Karpas-422 (cell line): ENCODE results near the gene NR3C1. TPM values are rescaled to one million over a fixed set of nuclear protein-coding genes. Genes with fewer than 3 reads are reported as not detected.

ENCODE experiments used
- DNase-seq: peaks from one replicate; pipeline ENCODE4 v3.0.0-alpha.2; 2015
- H2AFZ ChIP-seq: fragments of 200-600 bp; sonication (generic); 2 replicates; pipeline ENCODE4 v1.6.1; 2014; ENCODE audit warnings: antibody characterized with exemption, low read length, mixed read lengths
- H3K27ac ChIP-seq: fragments of 200-600 bp; sonication (generic); 2 replicates; pipeline ENCODE4 v1.5.1; 2014; ENCODE audit warnings: mild to moderate bottlenecking, low read length, moderate library complexity
- H3K27me3 ChIP-seq: fragments of 200-600 bp; sonication (generic); 2 replicates; pipeline ENCODE4 v1.6.1; 2014; ENCODE audit warnings: low read length, mixed read lengths
- H3K36me3 ChIP-seq: fragments of 200-600 bp; sonication (generic); 2 replicates; pipeline ENCODE4 v1.6.1; 2014; ENCODE audit warnings: low read length, mixed read lengths; ENCODE audit not compliant: insufficient read depth
- H3K4me1 ChIP-seq: fragments of 200-600 bp; sonication (generic); 2 replicates; pipeline ENCODE4 v1.6.1; 2014; ENCODE audit warnings: mild to moderate bottlenecking, low read length, mixed read lengths
- H3K4me2 ChIP-seq: fragments of 200-600 bp; sonication (generic); 2 replicates; pipeline ENCODE4 v1.6.1; 2014; ENCODE audit warnings: low read length, low read depth, mild to moderate bottlenecking; ENCODE audit not compliant: poor library complexity, severe bottlenecking
- H3K4me3 ChIP-seq: fragments of 200-600 bp; sonication (generic); 2 replicates; pipeline ENCODE4 v1.5.1; 2014; ENCODE audit warnings: mild to moderate bottlenecking, antibody characterized with exemption, low read length, mixed read lengths
- H3K79me2 ChIP-seq: fragments of 200-600 bp; sonication (generic); 2 replicates; pipeline ENCODE4 v1.6.1; 2014; ENCODE audit warnings: mild to moderate bottlenecking, low read length, mixed read lengths
- H3K9ac ChIP-seq: fragments of 200-600 bp; sonication (generic); 2 replicates; pipeline ENCODE4 v1.6.0; 2014; ENCODE audit warnings: low read length
- H3K9me2 ChIP-seq: fragments of 200-600 bp; sonication (generic), shearing (Covaris generic); replicated peaks from 2 replicates; pipeline ENCODE4 v1.6.0; 2014; ENCODE audit warnings: mild to moderate bottlenecking, low read length, moderate library complexity; ENCODE audit not compliant: insufficient read depth
- H3K9me3 ChIP-seq: fragments of 300-700, 200-600 bp; sonication (generic); 2 replicates; pipeline ENCODE4 v1.6.1; 2014; ENCODE audit warnings: low read length, mixed read lengths
- H4K20me1 ChIP-seq: fragments of 200-600 bp; sonication (generic); 2 replicates; pipeline ENCODE4 v1.6.1; 2014; ENCODE audit warnings: mild to moderate bottlenecking, antibody characterized with exemption, low read length, low read depth; ENCODE audit not compliant: insufficient read depth
- total RNA-seq: library from RNA; depleted of rRNA; stranded (reverse); fragments of >200 nt; shearing (Covaris generic); gene quantifications from 2 replicates; pipeline ENCODE4 v1.2.3, GENCODE V29; 2014; ENCODE audit warnings: low replicate concordance

Gene NR3C1
- total RNA-seq, 1 experiment from 2014 or later: 364 TPM

DNA sequence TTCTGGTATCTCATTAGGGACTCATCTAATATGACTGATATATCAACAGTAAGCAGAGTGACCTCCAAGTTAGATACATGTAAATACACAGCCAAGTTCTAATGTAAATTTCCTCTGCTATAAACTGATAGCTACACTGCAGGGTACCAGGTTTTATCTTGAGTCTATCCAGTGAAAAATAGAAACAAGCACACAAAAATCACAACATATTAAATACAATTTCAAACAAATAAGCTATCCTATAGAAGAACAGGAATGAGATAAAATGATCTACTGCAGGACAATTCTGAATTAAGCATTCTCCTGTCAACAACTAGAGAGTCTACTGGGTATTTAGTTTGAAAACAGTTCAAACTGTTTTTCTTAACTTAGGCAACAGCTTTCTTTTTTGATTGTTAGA, 42.7 kb downstream of the NR3C1 start:
- peaks cover 100% of the 10 kb centered on the region for H3K79me2 ChIP-seq
- peak overlapping the region; percentile 9 for H3K4me2 ChIP-seq
- no peaks in the 10 kb centered on the region for H3K9me3 ChIP-seq
- peaks cover 9% of the 10 kb centered on the region; the same call in 1 of the 2 replicates for H3K36me3 ChIP-seq
- H4K20me1 ChIP-seq: peaks cover 78% of the 10 kb centered on the region
- no peak overlapping the region for H3K9ac ChIP-seq
- no peak for DNase-seq
- H3K27me3 ChIP-seq: no peaks in the 10 kb centered on the region
- peaks cover 94% of the 10 kb centered on the region for H3K4me1 ChIP-seq
- H3K9me2 ChIP-seq: no peaks in the 10 kb centered on the region
- no peak overlapping the region for H2AFZ ChIP-seq
- H3K27ac ChIP-seq: peak overlapping the region; percentile 36
- no peak overlapping the region for H3K4me3 ChIP-seq

DNA sequence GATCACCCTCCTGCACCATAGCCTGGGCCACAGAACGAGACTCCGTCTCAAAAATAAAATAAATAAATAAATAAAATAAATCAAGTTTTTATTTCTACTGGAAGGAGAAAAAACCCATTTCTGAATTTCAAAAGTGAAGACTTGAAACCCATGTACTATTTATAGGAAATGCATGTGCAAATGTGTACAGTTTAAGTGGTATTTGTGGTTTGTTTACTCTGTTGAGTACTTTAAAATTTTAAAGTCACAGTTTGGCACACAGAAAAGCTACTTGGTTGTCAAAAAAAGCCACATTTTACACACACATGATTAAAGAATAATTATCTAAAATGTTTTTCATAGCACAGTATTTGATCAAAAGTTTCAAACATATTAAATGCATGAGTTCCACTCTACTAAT, 43.6 kb downstream of the NR3C1 start:
- DNase-seq: no peak
- Histone ChIP-seq H3K4me1 (peaks cover 93% of the 10 kb centered on the region), H3K4me3 (no peak overlapping the region), H3K36me3 (peaks cover 7% of the 10 kb centered on the region; the same call in 1 of the 2 replicates), H3K27me3 (no peaks in the 10 kb centered on the region), H3K9me3 (no peaks in the 10 kb centered on the region), H3K9me2 (no peaks in the 10 kb centered on the region), H3K27ac (peak overlapping the region; percentile 36), H3K9ac (no peak overlapping the region), H4K20me1 (peaks cover 74% of the 10 kb centered on the region), H3K79me2 (peaks cover 100% of the 10 kb centered on the region), H3K4me2 (no peak overlapping the region), H2AFZ (no peak overlapping the region)

DNA sequence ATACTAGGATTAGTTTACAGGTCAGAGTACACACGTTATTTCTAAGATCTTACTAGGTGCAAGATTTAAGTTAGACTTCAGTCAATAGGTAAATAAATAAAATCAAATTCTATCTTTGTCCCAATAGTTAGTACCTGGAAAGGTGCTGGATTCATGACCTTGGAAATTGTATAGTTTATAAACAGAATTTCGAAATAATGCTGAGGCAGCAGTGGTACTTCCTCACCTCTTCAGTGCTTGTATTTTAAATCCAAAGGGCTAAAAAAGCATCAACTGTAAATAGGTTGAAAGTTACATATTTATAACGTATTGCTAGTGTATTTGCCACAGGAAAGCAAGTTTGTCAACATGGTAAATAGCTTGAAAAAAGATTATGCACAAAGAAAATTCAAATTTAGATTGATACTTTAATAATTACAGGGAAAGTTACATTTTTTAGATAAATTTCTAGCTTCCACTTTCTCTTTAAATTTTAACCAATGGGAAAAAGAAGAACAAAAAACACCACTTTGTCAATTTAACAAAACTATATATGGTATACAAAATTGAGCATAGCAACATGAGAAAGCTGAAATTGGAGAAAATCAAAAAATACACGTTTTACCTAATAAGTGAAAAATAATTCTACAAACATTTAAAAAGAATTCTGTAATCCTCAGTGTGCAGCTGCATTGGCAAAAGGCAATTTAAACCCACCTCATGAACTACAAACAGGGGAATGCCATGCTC, 46.5 kb downstream of the NR3C1 start:
- Histone ChIP-seq H3K79me2 (peaks cover 100% of the 10 kb centered on the region), H3K36me3 (peaks cover 19% of the 10 kb centered on the region; the same call in 1 of the 2 replicates), H3K27ac (no peak overlapping the region), H3K4me3 (no peak overlapping the region), H3K4me1 (peaks cover 92% of the 10 kb centered on the region), H3K9ac (no peak overlapping the region), H3K4me2 (no peak overlapping the region), H3K9me2 (no peaks in the 10 kb centered on the region), H4K20me1 (peaks cover 66% of the 10 kb centered on the region), H3K9me3 (no peaks in the 10 kb centered on the region), H2AFZ (no peak overlapping the region), H3K27me3 (no peaks in the 10 kb centered on the region)
- DNase-seq: no peak

DNA sequence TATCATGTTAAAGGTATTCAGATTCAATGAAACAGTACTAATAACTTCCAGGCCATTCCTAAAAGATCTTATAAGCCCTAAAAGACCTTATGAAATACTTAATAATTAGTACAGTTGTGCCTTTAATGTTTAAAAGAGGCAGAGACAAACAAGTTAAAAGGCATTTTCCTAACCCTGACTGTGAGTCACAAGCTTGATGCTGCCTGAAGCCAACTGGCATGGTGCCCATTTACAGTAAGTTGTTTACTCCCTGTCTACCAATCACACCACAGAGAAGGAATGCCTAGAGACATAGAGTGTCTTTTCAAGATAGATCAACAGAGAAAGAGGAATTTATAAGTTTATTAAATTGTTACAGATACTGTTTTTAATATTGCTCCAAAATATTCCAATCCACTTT, 47.8 kb downstream of the NR3C1 start:
- H3K27ac ChIP-seq: peak overlapping the region; percentile 23; the same call in 1 of the 2 replicates

DNA sequence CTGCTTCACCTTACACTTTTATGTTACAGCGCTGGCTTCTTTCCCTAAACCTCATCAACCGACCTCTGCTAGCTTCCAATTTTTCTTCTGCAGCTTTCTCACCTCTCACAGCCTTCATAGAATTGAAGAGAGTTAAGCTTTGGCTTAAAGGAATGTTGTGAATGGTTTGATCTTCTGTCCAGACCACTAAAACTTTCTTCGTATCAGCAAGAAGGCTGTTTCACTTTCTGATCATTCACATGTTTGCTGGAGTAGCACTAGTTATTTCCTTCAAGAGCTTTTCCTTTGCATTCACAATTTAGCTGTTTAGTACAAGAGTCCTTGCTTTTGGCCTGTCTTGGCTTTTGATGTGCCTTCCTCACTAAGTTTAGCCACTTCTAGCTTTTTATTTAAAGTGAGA, 49.5 kb downstream of the NR3C1 start:
- peak overlapping the region; percentile 3 for H3K4me2 ChIP-seq
- no peak for DNase-seq
- H3K27me3 ChIP-seq: no peaks in the 10 kb centered on the region
- peak overlapping the region; percentile 5; the same call in 1 of the 2 replicates for H3K27ac ChIP-seq
- H3K9me3 ChIP-seq: no peaks in the 10 kb centered on the region
- peaks cover 100% of the 10 kb centered on the region for H3K79me2 ChIP-seq
- no peak overlapping the region for H3K9ac ChIP-seq
- peaks cover 66% of the 10 kb centered on the region for H4K20me1 ChIP-seq
- no peak overlapping the region for H2AFZ ChIP-seq
- peaks cover 29% of the 10 kb centered on the region for H3K36me3 ChIP-seq
- H3K4me1 ChIP-seq: peaks cover 97% of the 10 kb centered on the region
- no peaks in the 10 kb centered on the region for H3K9me2 ChIP-seq
- no peak overlapping the region for H3K4me3 ChIP-seq

More for the DNA sequence above, 47.8 kb downstream of the NR3C1 start:
- Histone ChIP-seq H3K9me3 (no peaks in the 10 kb centered on the region), H3K79me2 (peaks cover 100% of the 10 kb centered on the region), H4K20me1 (peaks cover 63% of the 10 kb centered on the region), H3K9me2 (no peaks in the 10 kb centered on the region), H3K27me3 (no peaks in the 10 kb centered on the region), H2AFZ (no peak overlapping the region), H3K9ac (no peak overlapping the region), H3K36me3 (peaks cover 26% of the 10 kb centered on the region; the same call in 1 of the 2 replicates), H3K4me3 (no peak overlapping the region), H3K4me2 (no peak overlapping the region), H3K4me1 (peaks cover 93% of the 10 kb centered on the region)
- no peak for DNase-seq

DNA sequence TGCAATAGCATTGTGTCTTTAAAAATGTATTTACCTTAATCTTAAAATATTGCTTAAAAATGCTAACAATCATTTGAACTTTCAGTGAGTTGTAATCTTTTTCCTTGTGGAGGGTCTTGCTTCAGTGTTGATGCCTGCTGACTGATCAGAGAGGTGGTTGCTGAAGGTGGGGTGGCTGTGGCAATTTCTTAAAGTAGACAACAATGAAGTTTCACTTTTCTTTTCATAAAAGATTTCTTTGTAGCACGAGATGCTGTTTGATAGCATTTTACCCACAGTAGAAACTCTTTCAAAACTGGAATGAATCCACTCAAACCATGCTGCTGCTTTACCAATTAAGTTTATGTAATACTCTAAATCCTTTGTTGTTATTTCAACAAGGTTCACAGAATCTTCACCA, 50.8 kb downstream of the NR3C1 start:
- H3K9ac ChIP-seq: no peak overlapping the region
- DNase-seq: no peak
- no peak overlapping the region for H3K4me2 ChIP-seq

DNA sequence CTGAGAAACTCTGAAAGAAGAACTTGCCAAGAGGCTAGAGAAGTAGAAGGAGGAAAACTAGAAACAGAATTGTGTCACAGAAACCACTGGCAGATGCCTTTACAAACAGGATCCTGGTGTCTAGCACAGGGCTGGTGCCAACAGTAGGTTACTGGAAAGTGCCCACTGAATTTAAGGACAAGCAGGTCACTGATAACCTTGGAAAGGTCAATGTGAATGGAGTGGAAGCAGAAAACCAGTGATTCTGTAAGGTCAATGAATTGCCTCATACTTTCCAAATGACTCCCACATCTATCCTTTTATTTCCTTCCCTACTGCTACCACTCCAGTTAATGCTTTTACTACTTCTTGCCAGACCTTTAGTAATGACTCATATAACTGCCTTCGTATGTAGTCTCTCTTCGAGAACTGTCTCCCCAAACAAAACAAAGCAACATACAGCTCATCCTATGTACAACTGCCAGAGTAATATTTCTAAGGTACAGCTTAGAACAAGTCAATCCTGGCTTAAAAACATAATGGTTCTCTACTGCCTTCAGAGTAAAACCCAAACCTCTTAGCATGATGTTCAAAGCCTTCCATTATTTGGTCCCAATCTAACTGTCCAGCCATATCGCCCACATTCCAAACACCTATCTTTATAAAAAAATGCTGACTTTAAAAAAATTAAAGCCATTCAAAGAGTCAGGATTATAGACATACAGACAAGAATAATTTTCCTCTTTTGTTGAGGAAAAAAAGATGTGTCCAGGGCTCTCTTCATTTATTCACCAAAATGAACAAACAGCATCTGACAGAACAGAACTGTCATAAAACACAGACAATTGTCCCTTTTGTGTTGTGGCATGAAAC, 52.5 kb downstream of the NR3C1 start:
- DNase-seq: no peak
- Histone ChIP-seq H3K4me3 (no peak overlapping the region), H3K4me1 (peaks cover 94% of the 10 kb centered on the region), H3K36me3 (peaks cover 59% of the 10 kb centered on the region), H3K27me3 (no peaks in the 10 kb centered on the region), H3K9me2 (no peaks in the 10 kb centered on the region), H2AFZ (no peak overlapping the region), H4K20me1 (peaks cover 74% of the 10 kb centered on the region), H3K27ac (peak overlapping the region; percentile 42), H3K4me2 (peak overlapping the region; percentile 7), H3K79me2 (peaks cover 100% of the 10 kb centered on the region), H3K9me3 (no peaks in the 10 kb centered on the region), H3K9ac (no peak overlapping the region)

More for the DNA sequence above, 50.8 kb downstream of the NR3C1 start:
- Histone ChIP-seq H3K4me3 (no peak overlapping the region), H3K9me3 (no peaks in the 10 kb centered on the region), H3K79me2 (peaks cover 100% of the 10 kb centered on the region), H4K20me1 (peaks cover 66% of the 10 kb centered on the region), H3K36me3 (peaks cover 43% of the 10 kb centered on the region), H3K27me3 (no peaks in the 10 kb centered on the region), H3K27ac (no peak overlapping the region), H2AFZ (no peak overlapping the region), H3K9me2 (no peaks in the 10 kb centered on the region), H3K4me1 (peaks cover 98% of the 10 kb centered on the region)

DNA sequence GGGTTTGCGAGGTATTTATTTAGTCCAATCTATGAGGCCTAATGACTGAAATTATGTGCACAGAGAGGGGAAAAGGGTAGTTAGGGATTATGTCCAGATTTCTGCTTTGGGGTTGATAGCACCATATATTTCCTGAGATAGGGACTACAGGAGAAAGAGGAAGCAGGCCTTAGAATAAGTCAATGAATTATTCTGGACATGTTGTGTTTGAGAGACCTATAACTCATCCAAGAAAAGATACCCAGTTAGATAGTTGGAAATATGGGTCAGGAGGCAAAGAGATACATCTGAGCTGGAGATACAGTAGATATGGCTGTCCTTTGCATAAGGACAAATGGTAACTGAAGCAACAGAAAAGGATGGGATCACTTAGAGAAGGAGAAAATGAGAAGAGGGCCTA, 53.1 kb downstream of the NR3C1 start:
- H3K79me2 ChIP-seq: peaks cover 100% of the 10 kb centered on the region
- peaks cover 72% of the 10 kb centered on the region for H4K20me1 ChIP-seq
- H3K36me3 ChIP-seq: peaks cover 59% of the 10 kb centered on the region
- peaks cover 88% of the 10 kb centered on the region for H3K4me1 ChIP-seq
- H3K9me2 ChIP-seq: no peaks in the 10 kb centered on the region
- H3K4me2 ChIP-seq: no peak overlapping the region
- peak overlapping the region; percentile 42 for H3K27ac ChIP-seq
- H3K27me3 ChIP-seq: no peaks in the 10 kb centered on the region
- DNase-seq: no peak
- no peak overlapping the region for H3K9ac ChIP-seq
- no peaks in the 10 kb centered on the region for H3K9me3 ChIP-seq
- no peak overlapping the region for H3K4me3 ChIP-seq
- no peak overlapping the region for H2AFZ ChIP-seq
